HG02642 (cell line): ENCODE results near the gene PTS.
A peak's percentile ranks its signal among the peaks of the same experiment; 100 is the strongest.
"Not testable (repeated sequence)": the region's sequence is repeated elsewhere in the genome, so short reads cannot be mapped to it uniquely, and the experiment has no call there.

Experiments used
- ATAC-seq: cut with Tn5 transposase; IDR thresholded peaks from one replicate; pipeline ENCODE4 v1.9.1; 2021; ENCODE audit warnings: mild to moderate bottlenecking; ENCODE audit not compliant: unreplicated experiment, poor library complexity

PTS gene

GRCh38 chr11:112226062-112226830, at the start of gene PTS:
Gene PTS (plus strand): TSS chr11:112226428. CDS start chr11:112226444, 16 bp downstream.
- peak; percentile 97 for ATAC-seq

DNA sequence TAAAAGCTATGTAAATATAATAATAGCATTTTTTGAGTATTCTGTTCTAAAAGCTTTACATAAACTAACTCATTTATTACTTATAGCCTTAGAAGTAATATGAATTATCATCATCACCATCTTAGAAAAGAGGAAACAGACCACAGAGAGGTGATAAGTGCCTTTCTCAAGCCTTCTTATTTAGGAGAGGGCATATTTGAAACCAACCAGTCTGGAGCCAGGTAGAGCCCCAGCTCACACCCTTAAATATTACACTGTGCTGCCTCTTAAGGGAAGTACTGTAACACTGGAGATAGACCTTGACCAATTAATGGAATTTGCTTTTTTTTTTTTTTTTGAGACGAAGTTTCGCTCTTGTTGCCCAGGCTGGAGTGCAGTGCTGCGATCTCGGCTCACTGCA, 48.6 kb upstream of the PTS start:
- no peak for ATAC-seq

DNA sequence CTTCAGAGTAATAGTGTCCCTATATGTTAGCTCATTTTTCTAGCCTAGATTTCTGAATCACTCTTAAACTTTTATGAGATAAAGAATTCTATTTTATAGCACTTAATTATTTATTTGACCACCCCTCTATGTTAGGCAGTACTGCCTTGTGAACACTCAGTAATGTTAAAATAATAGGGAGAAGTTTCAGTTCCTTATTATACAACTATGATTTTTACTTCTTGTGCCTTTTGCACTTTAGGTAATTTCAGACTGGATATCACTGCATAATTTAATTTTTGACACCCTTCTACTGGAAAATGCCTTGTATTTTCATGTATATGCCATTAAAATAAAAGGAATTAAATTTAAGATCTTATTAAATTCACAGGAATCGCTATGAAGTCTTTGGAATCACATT, 47.8 kb upstream of the PTS start:
- no peak for ATAC-seq

DNA sequence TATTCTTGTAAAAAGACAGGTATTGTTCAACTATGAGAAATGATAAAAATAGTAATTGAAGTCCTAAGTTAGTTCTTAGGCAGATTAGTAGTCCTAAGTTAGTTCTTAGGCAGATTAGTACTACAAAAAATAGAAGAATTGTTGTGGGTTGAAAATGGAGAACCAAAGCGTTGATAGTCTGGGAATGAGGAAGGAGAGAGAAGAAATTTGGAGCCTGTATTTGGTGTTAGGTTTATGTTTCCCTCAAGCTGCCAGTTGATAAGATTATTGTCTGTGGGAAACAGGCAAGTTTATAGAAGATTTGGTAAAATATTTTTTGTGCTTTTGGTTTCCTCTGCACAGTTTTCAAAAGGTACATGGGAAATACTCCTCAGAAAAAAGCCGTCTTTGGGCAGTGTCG, 47.3 kb upstream of the PTS start:
- no peak for ATAC-seq

- ATAC-seq = no peak
Observed at GRCh38 chr11:112179601-112180000, 46.6 kb upstream of the PTS start.

DNA sequence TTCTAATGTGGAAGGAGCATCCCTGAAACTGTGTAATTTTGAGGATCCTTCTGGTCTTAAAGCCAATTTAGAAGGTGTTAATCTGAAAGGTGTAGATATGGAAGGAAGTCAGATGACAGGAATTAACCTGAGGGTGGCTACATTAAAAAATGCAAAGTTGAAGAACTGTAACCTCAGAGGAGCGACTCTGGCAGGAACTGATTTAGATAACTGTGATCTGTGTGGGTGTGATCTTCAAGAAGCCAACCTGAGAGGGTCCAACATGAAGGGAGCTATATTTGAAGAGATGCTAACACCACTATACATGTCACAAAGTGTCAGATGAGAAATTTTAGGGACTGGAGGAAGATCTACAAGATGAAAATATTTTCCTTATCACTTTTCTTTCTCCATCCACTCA, 43.4 kb upstream of the PTS start:
- no peak for ATAC-seq

- no peak for ATAC-seq
Observed at GRCh38 chr11:112185883-112186282, 40.3 kb upstream of the PTS start.

DNA sequence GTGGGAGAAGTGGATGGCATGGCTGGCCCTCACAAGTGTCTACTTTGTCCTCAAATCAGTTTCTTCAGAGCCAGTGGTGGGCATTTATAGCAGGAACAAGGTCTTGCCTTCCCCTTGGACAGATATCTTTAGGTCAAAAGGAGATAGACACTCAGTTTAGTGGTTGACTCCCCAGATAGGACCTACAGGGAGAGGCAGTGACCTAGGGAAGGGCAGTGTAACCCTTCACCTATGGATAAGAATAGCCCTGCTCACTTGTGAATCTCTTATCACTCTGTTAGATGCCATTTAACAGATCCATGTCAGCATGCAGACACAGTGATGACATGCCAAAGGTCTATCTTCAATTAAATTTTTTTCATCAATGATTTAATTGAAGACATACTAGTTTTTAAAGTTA, 39.9 kb upstream of the PTS start:
- ATAC-seq = no peak

GRCh38 chr11:112195113-112195512, 31.1 kb upstream of the PTS start:
- ATAC-seq = not testable (repeated sequence)

DNA sequence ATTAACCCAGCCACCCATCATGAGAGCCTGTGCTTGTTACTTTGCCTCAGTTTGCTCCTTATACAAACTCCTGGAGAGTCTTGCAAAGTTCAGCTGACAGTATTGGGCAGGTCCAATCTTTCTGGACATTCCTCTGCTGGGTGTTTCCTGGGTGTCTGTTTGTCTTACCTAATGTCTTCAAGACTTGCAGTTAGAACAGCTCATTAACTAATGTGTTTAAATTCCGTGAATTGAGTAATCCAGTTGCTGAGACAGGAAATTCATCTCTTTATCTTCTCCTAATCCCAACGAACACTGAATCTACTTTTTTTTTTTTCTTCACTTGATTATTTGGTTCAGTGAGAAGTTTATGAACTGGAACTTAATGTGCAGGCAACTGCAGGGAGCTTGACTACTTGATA, 30.3 kb upstream of the PTS start:
- ATAC-seq = no peak

- no peak for ATAC-seq
Observed at GRCh38 chr11:112196519-112197087, 29.6 kb upstream of the PTS start.

GRCh38 chr11:112199101-112199500, 27.1 kb upstream of the PTS start:
- ATAC-seq = not testable (repeated sequence)

DNA sequence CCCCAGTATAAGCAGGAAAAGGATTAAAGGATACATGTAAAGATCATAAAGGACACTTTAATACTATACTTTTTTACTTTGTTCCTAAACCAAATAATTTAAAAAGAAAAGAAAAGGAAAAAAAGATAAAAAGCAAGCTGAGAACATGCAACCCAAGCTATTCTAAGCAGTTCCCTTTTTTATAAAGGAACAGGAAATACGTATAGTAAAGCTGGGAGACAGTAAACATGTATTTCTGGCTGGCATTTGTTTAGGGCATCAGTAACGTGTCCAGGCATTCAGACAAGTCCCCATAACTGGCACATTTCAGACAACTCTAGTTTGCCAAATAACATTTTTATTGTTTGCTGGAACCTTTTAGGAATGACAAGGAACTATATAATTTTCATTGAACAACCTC, 26.0 kb upstream of the PTS start:
- ATAC-seq = no peak

- no peak for ATAC-seq
Observed at GRCh38 chr11:112206071-112206470, 20.2 kb upstream of the PTS start.

DNA sequence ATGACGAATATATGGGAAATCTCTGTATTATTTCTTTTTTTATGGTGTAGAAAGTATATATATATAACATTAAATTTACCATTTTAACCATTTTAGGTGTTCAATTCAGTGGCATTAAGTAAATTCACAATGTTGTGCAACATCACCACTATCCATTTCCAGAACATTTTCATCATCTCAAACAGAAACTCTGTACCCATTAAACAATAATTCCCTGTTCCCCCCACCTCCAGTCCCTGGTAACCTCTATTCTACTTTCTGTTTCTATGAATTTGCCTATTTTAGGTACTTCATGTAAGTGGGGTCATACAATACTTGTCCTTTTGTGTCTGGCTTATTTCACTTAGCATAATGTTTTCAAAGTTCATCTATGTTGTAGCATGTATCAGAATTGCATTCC, 15.3 kb upstream of the PTS start:
- no peak for ATAC-seq

GRCh38 chr11:112211536-112211935, 14.7 kb upstream of the PTS start:
- ATAC-seq = no peak

DNA sequence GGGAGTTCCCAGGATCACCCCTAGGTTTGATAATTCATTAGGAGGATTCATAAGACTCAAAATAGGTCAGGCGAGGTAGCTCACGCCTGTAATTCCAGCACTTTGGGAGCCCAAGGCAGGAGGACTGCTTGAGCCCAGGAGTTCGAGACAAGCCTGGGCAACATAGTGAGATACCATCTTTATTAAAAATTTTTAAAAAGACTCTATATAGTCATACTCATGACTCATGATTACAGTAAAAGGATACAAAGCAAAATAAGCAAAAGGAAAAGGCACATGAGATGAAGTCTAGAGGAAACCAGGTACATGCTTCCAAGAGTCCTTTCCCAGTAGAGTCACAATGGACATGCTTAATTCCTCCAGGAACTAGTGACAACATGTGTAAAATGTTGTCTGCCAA, 13.9 kb upstream of the PTS start:
- no peak for ATAC-seq

- ATAC-seq = no peak
Observed at GRCh38 chr11:112212710-112213109, 13.5 kb upstream of the PTS start.

- ATAC-seq = no peak
Observed at GRCh38 chr11:112213753-112214152, 12.5 kb upstream of the PTS start.

GRCh38 chr11:112215621-112216020, 10.6 kb upstream of the PTS start:
- no peak for ATAC-seq

DNA sequence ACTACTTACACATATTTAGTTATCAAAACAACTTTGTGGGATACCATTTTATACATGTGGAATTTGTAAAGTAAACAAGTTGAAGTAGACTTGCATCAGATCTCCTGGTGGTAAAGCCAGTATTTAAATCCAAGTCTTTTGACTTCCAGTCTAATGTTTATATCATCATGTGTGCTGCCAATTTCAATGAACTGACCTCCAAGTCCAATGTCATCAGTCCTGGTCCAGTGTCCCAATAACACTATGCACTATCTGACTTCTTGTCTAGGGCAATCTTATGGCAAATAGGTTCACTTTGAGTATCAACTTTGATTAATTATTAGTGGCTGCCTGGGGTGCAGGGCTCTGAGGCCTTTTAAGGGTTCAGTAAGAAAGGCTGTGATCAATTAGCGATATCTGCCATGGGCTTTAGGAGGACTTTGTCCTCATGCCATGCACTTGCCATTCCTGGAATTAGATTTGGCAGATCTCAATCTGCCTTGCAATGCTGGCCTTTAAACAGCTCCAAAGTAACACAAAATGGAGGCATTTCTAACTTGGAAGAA, 9.6 kb upstream of the PTS start:
- no peak for ATAC-seq
